22Rv1 (cell line): ENCODE results near the gene THSD4.

Experiments used
- ZFX ChIP-seq: fragments of 450-650 bp; IDR thresholded peaks from 2 replicates; pipeline ENCODE4 v1.6.1; 2017; ENCODE audit warnings: antibody characterized with exemption, borderline replicate concordance
- TF ChIP-seq, protein P1 (sequence below): fragments of 450-650 bp; IDR thresholded peaks from 2 replicates; pipeline ENCODE4 v1.5.1; 2017; ENCODE audit warnings: mild to moderate bottlenecking

DNA sequence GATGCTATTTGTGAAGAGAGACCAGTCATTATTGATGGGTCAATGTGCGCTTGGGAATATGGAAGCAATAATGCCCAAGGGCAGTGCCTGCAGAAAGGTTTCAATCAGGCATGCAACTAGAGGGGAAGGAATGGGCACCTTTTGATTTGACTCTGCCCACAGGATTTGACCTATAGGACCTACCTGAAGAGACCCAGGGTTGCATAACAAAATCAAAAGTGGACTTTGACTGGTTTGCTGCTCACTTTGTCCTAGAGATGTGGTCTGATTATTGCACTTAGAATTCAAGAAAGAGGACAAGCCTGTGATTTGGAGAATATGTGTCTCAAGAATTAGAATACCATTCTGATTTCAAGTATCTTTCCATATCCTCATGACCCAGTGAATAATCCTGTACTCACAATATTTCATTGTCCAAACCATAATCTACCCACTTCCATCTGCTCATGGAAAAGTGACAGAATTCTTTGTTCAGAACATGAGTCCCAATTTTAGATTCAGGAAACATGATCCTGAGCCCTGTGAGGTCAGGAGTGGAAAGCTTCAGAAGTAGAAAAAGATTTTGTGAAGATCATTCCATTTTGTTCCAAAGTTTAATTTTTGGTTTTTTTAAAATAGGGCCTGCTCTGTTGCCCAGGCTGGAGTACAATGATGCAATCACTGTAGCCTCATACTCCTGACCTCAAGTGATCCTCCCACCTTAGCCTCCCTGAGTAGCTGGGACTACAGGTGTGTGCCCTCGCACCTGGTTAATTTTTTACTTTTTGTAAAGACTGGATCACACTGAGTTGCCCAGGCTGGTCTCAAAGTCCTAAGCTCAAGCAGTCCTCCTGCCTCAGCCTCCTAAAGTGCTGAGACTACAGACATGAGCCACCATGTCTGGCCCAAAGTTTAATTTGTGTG lies 543.8 kb downstream of the THSD4 start:
- TF ChIP-seq, protein P1, sequence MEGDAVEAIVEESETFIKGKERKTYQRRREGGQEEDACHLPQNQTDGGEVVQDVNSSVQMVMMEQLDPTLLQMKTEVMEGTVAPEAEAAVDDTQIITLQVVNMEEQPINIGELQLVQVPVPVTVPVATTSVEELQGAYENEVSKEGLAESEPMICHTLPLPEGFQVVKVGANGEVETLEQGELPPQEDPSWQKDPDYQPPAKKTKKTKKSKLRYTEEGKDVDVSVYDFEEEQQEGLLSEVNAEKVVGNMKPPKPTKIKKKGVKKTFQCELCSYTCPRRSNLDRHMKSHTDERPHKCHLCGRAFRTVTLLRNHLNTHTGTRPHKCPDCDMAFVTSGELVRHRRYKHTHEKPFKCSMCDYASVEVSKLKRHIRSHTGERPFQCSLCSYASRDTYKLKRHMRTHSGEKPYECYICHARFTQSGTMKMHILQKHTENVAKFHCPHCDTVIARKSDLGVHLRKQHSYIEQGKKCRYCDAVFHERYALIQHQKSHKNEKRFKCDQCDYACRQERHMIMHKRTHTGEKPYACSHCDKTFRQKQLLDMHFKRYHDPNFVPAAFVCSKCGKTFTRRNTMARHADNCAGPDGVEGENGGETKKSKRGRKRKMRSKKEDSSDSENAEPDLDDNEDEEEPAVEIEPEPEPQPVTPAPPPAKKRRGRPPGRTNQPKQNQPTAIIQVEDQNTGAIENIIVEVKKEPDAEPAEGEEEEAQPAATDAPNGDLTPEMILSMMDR = no peak
- no peak for TF ChIP-seq ZFX
